GM18873 (cell line): ENCODE results near the gene P2RY14.

Experiments
- ATAC-seq: cut with Tn5 transposase; IDR thresholded peaks from one replicate; pipeline ENCODE4 v1.9.1; 2021; ENCODE audit warnings: mild to moderate bottlenecking, moderate library complexity, moderate number of reproducible peaks; ENCODE audit not compliant: unreplicated experiment, low FRiP score

P2RY14 gene

GRCh38 chr3:151219056-151219455 lies 59.3 kb downstream of the P2RY14 start:
- ATAC-seq, result no peak

GRCh38 chr3:151218136-151218535 lies 60.2 kb downstream of the P2RY14 start:
- ATAC-seq, result no peak

GRCh38 chr3:151216641-151217607 lies 61.4 kb downstream of the P2RY14 start:
- ATAC-seq, result no peak

GRCh38 chr3:151214459-151214858 lies 63.9 kb downstream of the P2RY14 start:
- no peak for ATAC-seq

- ATAC-seq, result no peak
Observed at GRCh38 chr3:151213881-151214280, 64.5 kb downstream of the P2RY14 start.

- ATAC-seq, result no peak
Observed at GRCh38 chr3:151213151-151213550, 65.2 kb downstream of the P2RY14 start.

GRCh38 chr3:151210676-151211381 lies 67.5 kb downstream of the P2RY14 start:
- ATAC-seq, result no peak

GRCh38 chr3:151209654-151210053 lies 68.7 kb downstream of the P2RY14 start:
- ATAC-seq, result no peak

- no peak for ATAC-seq
Observed at GRCh38 chr3:151206201-151206600, 72.1 kb downstream of the P2RY14 start.

GRCh38 chr3:151205482-151205881 lies 72.9 kb downstream of the P2RY14 start:
- ATAC-seq, result no peak

- no peak for ATAC-seq
Observed at GRCh38 chr3:151204530-151205402, 73.6 kb downstream of the P2RY14 start.

- ATAC-seq, result peak; percentile 86
Observed at GRCh38 chr3:151203051-151203420, 75.3 kb downstream of the P2RY14 start, which contains the start of gene GPR171. TSS of gene GPR171 (minus strand) at chr3:151203216. CDS start at chr3:151199386, 3,830 bp downstream.

GRCh38 chr3:151201051-151201730 lies 77.2 kb downstream of the P2RY14 start:
- no peak for ATAC-seq

- no peak for ATAC-seq
Observed at GRCh38 chr3:151200586-151200985, 77.8 kb downstream of the P2RY14 start.

GRCh38 chr3:151199554-151200438 lies 78.5 kb downstream of the P2RY14 start:
- no peak for ATAC-seq

- no peak for ATAC-seq
Observed at GRCh38 chr3:151198849-151199248, 79.5 kb downstream of the P2RY14 start.

GRCh38 chr3:151197981-151198767 lies 80.2 kb downstream of the P2RY14 start:
- ATAC-seq, result no peak

- no peak for ATAC-seq
Observed at GRCh38 chr3:151197228-151197627, 81.1 kb downstream of the P2RY14 start.
